Testis (tissue), 3 donors: ENCODE measurements around the gene FASN. TPM values are rescaled to one million over a fixed set of nuclear protein-coding genes. Genes with fewer than 3 reads are reported as not detected.

ENCODE experiments used
- DNase-seq: peaks from one replicate; pipeline ENCODE4 v3.0.0-alpha.2; 2019
- H3K27ac ChIP-seq, 2 donors: fragments of 200-600 bp; sonication (generic); one replicate each; pipeline ENCODE4 v1.5.1; 2019
- H3K27me3 ChIP-seq: fragments of 200-600 bp; sonication (generic); one replicate; pipeline ENCODE4 v1.5.1; 2019
- H3K36me3 ChIP-seq: fragments of 200-600 bp; sonication (generic); one replicate; pipeline ENCODE4 v1.5.1; 2017; ENCODE audit warnings: low read depth; ENCODE audit errors: missing control alignments
- H3K4me1 ChIP-seq: fragments of 200-600 bp; sonication (generic); one replicate; pipeline ENCODE4 v1.5.1; 2019
- H3K4me3 ChIP-seq, 2 donors: fragments of 200-600 bp; sonication (generic); one replicate each; pipeline ENCODE4 v1.5.1; 2017 to 2019
- H3K9me3 ChIP-seq: fragments of 200-600 bp; sonication (generic); one replicate; pipeline ENCODE4 v1.5.1; 2017
- CTCF ChIP-seq, 3 experiments: fragments of 450-650 bp in 2 of 3; fragments of 200-600 bp in 1 of 3; sonication (generic) in 1 of 3; IDR thresholded peaks; one replicate each; pipeline ENCODE4 v1.5.1; 2016 to 2019; ENCODE audit warnings: antibody characterized with exemption in 3 of 3, mild to moderate bottlenecking in 2 of 3, moderate library complexity in 1 of 3
- POLR2A ChIP-seq: fragments of 450-650 bp; IDR thresholded peaks from one replicate; pipeline ENCODE4 v1.6.1; 2017; ENCODE audit warnings: antibody characterized with exemption, mild to moderate bottlenecking, moderate library complexity
- WGBS, 2 donors: methylation state at CpG; one replicate each; pipeline ENCODE4 v1.1.5; 2018; 5-methylcytosine and 5-hydroxymethylcytosine counted together
- intact Hi-C: fragments of 100-400 bp; cut with DNase I; formaldehyde crosslinking; loops from one replicate; pipeline ENCODE4 v1.15.1; 2023; ENCODE audit warnings: low total_unique reads
- polyA plus RNA-seq: library from polyadenylated mRNA; stranded (reverse); fragments of 350-450 nt; fragmentation: Illumina TruSeq; extraction: RNeasy Lipid Tissue Mini Kit (QIAGEN cat#74804); gene quantifications from one replicate; pipeline ENCODE4 v1.2.3, GENCODE V29; 2014; ENCODE audit warnings: low read depth, low replicate concordance; ENCODE audit not compliant: insufficient read depth
- total RNA-seq, 2 donors: library from RNA; depleted of rRNA; stranded (reverse); fragments of >200 nt; gene quantifications; one replicate each; pipeline ENCODE4 v1.2.3, GENCODE V29; 2016

The FASN gene
- total and polyA plus RNA-seq, 3 donors from 2014 or later: 47.6 to 93.0 (median 76.2) TPM

GRCh38 chr17:82065638-82066303, 32.3 kb downstream of the FASN start, which contains the start of gene DUS1L:
Gene DUS1L, minus strand, starts transcription at chr17:82065804. Its CDS starts 745 bp downstream, at chr17:82065059.
- H3K4me3 ChIP-seq: peak within 1 kb of the TSS; percentile 68 to 83
- peak within 1 kb of the TSS; percentile 67 to 85 for H3K27ac ChIP-seq
- no peaks in the 10 kb centered on the region for H3K27me3 ChIP-seq
- intact Hi-C loops: no loop called here
- no peaks in the 10 kb centered on the region for H3K9me3 ChIP-seq
- TF ChIP-seq POLR2A (no peak), CTCF (IDR thresholded peaks at IDR 0.05) (no peak)
- 19 to 33% methylated on average over 19 to 31 of the region's 88 CpGs for WGBS, 2 donors
- DNase-seq: peak; percentile 38
- no peaks in the 10 kb centered on the region for H3K36me3 ChIP-seq
- H3K4me1 ChIP-seq: peaks cover 19% of the 10 kb centered on the region

DNA sequence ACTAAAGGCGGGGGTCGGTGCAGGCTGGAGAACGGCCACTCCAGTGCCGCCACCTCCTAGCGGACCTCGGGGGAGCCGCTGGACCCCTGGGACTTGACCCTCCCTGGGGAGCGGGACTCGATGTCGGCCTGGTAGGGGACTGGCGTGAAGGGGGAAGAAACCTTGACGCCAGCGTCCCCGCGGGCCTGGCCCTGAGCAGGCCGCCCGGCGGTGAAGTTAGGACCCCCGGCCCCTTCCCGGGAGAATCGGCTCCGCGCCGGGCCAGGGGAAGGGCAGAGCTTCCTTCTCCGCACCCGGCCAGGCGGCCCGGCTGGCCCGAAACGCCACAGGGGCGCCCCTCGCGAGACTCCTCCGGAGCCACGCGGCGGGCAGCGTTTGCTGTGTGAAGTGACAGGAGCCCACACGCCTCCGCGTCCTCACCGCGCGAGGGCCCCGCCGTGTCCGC, 32.8 kb downstream of the FASN start:
- Histone ChIP-seq H3K36me3 (no peaks in the 10 kb centered on the region), H3K27ac (peak overlapping the region in 1 of 2 donors; percentile 55), H3K27me3 (no peaks in the 10 kb centered on the region), H3K9me3 (no peaks in the 10 kb centered on the region), H3K4me3 (peak overlapping the region; percentile 68 to 83), H3K4me1 (peaks cover 19% of the 10 kb centered on the region)
- 1% methylated on average over 30 of the region's 47 CpGs; no CpG with 5 or more reads in 1 of the 2 donors for WGBS, 2 donors
- TF ChIP-seq POLR2A (no peak), CTCF (IDR thresholded peaks at IDR 0.05) (no peak)
- intact Hi-C loops: no loop called here
- no peak for DNase-seq

DNA sequence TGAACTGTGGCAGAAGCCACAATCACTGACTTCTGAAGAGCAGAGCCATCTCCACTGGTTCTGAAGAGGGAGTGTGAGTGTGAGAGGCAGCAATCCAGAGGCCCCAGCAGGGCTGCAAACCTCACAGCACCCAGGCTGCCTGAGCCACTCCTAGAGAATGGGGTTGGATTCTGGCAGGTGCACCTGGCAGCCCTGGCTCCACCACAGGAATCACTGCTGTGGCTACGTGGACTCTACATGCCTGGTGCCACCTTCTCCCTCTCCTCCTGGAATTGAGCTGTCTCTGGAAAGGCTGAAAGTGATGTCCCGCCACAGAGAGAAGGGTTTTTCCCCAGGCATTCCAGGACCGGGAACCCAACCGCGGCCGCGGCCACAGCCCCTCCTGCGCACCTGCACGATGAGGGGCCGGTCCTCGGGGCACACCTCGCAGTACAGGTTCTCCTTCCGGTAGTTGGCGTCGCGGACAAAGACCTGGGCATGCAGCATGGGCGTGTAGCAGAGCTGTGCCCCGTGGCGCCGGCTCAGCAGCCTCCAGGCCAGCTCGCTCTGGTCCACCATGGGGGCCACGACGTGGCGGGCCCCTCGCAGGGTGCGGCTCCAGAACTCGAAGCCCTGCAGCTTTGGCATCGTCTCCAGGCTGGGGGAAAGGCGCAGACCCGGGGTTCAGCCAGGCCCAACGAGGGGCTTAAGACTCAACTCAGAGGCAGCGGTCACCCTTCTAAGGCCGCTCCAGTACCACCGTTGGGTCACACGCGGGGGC, 33.4 kb downstream of the FASN start:
- Histone ChIP-seq H3K27me3 (no peaks in the 10 kb centered on the region), H3K36me3 (no peaks in the 10 kb centered on the region)

More for the DNA sequence above, 33.4 kb downstream of the FASN start:
- Histone ChIP-seq H3K27ac (peak overlapping the region in 1 of 2 donors; percentile 55), H3K4me1 (peaks cover 19% of the 10 kb centered on the region), H3K4me3 (peak overlapping the region; percentile 68 to 83), H3K9me3 (no peaks in the 10 kb centered on the region)
- DNase-seq: no peak
- TF ChIP-seq CTCF (IDR thresholded peaks at IDR 0.05) (no peak), POLR2A (no peak)
- intact Hi-C loops: no loop called here
- 33 to 35% methylated on average over 8 to 36 of the region's 36 CpGs for WGBS, 2 donors
